HepG2 (cell line): Measurements from ENCODE around the gene IL1RL2. TPM values are rescaled to one million over a fixed set of nuclear protein-coding genes. Genes with fewer than 3 reads are reported as not detected.

Source experiments
- AKAP8 ChIP-seq: sonication (generic); formaldehyde crosslinking; IDR thresholded peaks from 2 replicates; pipeline ENCODE4 v1.5.1; 2020; ENCODE audit warnings: mild to moderate bottlenecking, missing genetic modification reagents
- BRCA1 ChIP-seq: sonication (generic); formaldehyde crosslinking; IDR thresholded peaks from 2 replicates; pipeline ENCODE4 v1.4.0; 2020; ENCODE audit warnings: missing genetic modification reagents
- CAMTA2 ChIP-seq: sonication (generic); formaldehyde crosslinking; IDR thresholded peaks from 2 replicates; pipeline ENCODE4 v1.4.0; 2020; ENCODE audit warnings: mild to moderate bottlenecking, missing genetic modification reagents, borderline replicate concordance
- CCAR2 ChIP-seq: fragments of 200-400 bp; formaldehyde crosslinking; optimal IDR thresholded peaks from 2 replicates; pipeline ENCODE3; 2018; ENCODE audit warnings: low read depth, mild to moderate bottlenecking, low read length, moderate library complexity
- CEBPG ChIP-seq: IDR thresholded peaks from 2 replicates; pipeline ENCODE4 v1.6.1; 2016
- DMAP1 ChIP-seq: IDR thresholded peaks from 2 replicates; pipeline ENCODE4 v1.6.1; 2016
- EED ChIP-seq: sonication (generic); formaldehyde crosslinking; IDR thresholded peaks from 2 replicates; pipeline ENCODE4 v1.5.0; 2020; ENCODE audit warnings: mild to moderate bottlenecking, missing genetic modification reagents
- HNRNPK ChIP-seq: fragments of 200-400 bp; formaldehyde crosslinking; IDR thresholded peaks from 2 replicates; pipeline ENCODE4 v1.6.1; 2018; ENCODE audit warnings: low read length, low read depth, moderate library complexity, mild to moderate bottlenecking; ENCODE audit not compliant: poor library complexity, severe bottlenecking
- JARID2 ChIP-seq: sonication (generic); formaldehyde crosslinking; IDR thresholded peaks from 2 replicates; pipeline ENCODE4 v1.8.1; 2023; ENCODE audit warnings: missing genetic modification reagents, inconsistent platforms; ENCODE audit not compliant: insufficient replicate concordance
- NCOA5 ChIP-seq: sonication (generic); formaldehyde crosslinking; IDR thresholded peaks from 2 replicates; pipeline ENCODE4 v1.4.0; 2020; ENCODE audit warnings: missing genetic modification reagents
- NR2F2 ChIP-seq: IDR thresholded peaks from 2 replicates; pipeline ENCODE4 v1.6.1; 2012; ENCODE audit warnings: low read depth, inconsistent platforms, borderline replicate concordance
- PCBP2 ChIP-seq: fragments of 200-400 bp; formaldehyde crosslinking; optimal IDR thresholded peaks from 2 replicates; pipeline ENCODE3; 2018; ENCODE audit warnings: low read length, low read depth; ENCODE audit not compliant: poor library complexity, severe bottlenecking
- PHF8 ChIP-seq: sonication (generic); formaldehyde crosslinking; IDR thresholded peaks from 2 replicates; pipeline ENCODE4 v1.5.0; 2020; ENCODE audit warnings: missing genetic modification reagents
- PITX1 ChIP-seq: sonication (generic); formaldehyde crosslinking; IDR thresholded peaks from 2 replicates; pipeline ENCODE4 v1.5.1; 2020; ENCODE audit warnings: mild to moderate bottlenecking, missing genetic modification reagents
- PRMT3 ChIP-seq: sonication (generic); formaldehyde crosslinking; IDR thresholded peaks from 2 replicates; pipeline ENCODE4 v1.8.1; 2022; ENCODE audit warnings: low read depth, mild to moderate bottlenecking, moderate library complexity, missing genetic modification reagents, borderline replicate concordance
- RFXAP ChIP-seq: sonication (generic); formaldehyde crosslinking; IDR thresholded peaks from 2 replicates; pipeline ENCODE4 v1.4.0; 2020; ENCODE audit warnings: missing genetic modification reagents, borderline replicate concordance
- RORA ChIP-seq: sonication (generic); formaldehyde crosslinking; IDR thresholded peaks from 2 replicates; pipeline ENCODE4 v1.5.0; 2020; ENCODE audit warnings: mild to moderate bottlenecking, missing genetic modification reagents, moderate library complexity
- SMARCE1 ChIP-seq: fragments of 450-650 bp; IDR thresholded peaks from 2 replicates; pipeline ENCODE4 v1.6.1; 2017; ENCODE audit warnings: borderline replicate concordance
- SP1 ChIP-seq, 2 experiments: fragments of 450-650 bp in 1 of 2; sonication (generic) in 1 of 2; formaldehyde crosslinking in 1 of 2; IDR thresholded peaks; 2 replicates each; pipeline versions ENCODE4 v1.4.0 to v1.6.1; 2016 to 2020; ENCODE audit warnings: missing genetic modification reagents in 1 of 2
- SP4 ChIP-seq: sonication (generic); formaldehyde crosslinking; IDR thresholded peaks from 2 replicates; pipeline ENCODE4 v1.8.1; 2023; ENCODE audit warnings: mild to moderate bottlenecking, missing genetic modification reagents
- TP53 ChIP-seq: sonication (generic); formaldehyde crosslinking; conservative IDR thresholded peaks from 2 replicates; pipeline ENCODE4 v1.4.0; 2020; ENCODE audit warnings: missing genetic modification reagents
- ZNF326 ChIP-seq: sonication (generic); formaldehyde crosslinking; IDR thresholded peaks from 2 replicates; pipeline ENCODE4 v1.4.0; 2020; ENCODE audit warnings: missing genetic modification reagents, borderline replicate concordance
- ZNF543 ChIP-seq: sonication (generic); formaldehyde crosslinking; IDR thresholded peaks from 2 replicates; pipeline ENCODE4 v1.4.0; 2020; ENCODE audit warnings: mild to moderate bottlenecking, missing genetic modification reagents
- ZNF7 ChIP-seq: IDR thresholded peaks from 2 replicates; pipeline ENCODE4 v1.6.1; 2016; ENCODE audit warnings: missing biosample characterization, missing genetic modification reagents
- ZNF780A ChIP-seq: sonication (generic); formaldehyde crosslinking; IDR thresholded peaks from 2 replicates; pipeline ENCODE4 v1.8.0; 2022; ENCODE audit warnings: mild to moderate bottlenecking, missing genetic modification reagents, moderate library complexity
- ZSCAN30 ChIP-seq: sonication (generic); formaldehyde crosslinking; IDR thresholded peaks from 2 replicates; pipeline ENCODE4 v1.5.0; 2020; ENCODE audit warnings: mild to moderate bottlenecking, missing genetic modification reagents
- polyA plus RNA-seq, 8 experiments: library from polyadenylated mRNA; depleted of rRNA in 3 of 8; stranded (reverse) in 7 of 8; unstranded in 1 of 8; fragments of >200 nt; fragmentation: Illumina TruSeq in 4 of 8; extraction: Trizol in 4 of 8; gene quantifications; 2 replicates each; pipeline versions ENCODE4 v1.2.1 to v1.2.3, GENCODE V29; 2011 to 2016; ENCODE audit warnings: low read depth in 4 of 8, missing spikeins in 1 of 8, mixed read lengths in 1 of 8; ENCODE audit not compliant: insufficient read depth in 1 of 8
- total RNA-seq, 5 experiments: library from RNA; depleted of rRNA; stranded (reverse); fragments of >200 nt; fragmentation: Illumina TruSeq; extraction: Trizol; gene quantifications; 2 replicates each; pipeline ENCODE4 v1.2.3, GENCODE V29; 2016; ENCODE audit warnings: low read depth in 1 of 5
- TF ChIP-seq, protein P1 (sequence below): sonication (generic); formaldehyde crosslinking; IDR thresholded peaks from 2 replicates; pipeline ENCODE4 v1.5.1; 2020; ENCODE audit warnings: mild to moderate bottlenecking, moderate library complexity, missing genetic modification reagents
- TF ChIP-seq, protein P2 (sequence below): sonication (generic); formaldehyde crosslinking; IDR thresholded peaks from 2 replicates; pipeline ENCODE4 v1.8.1; 2023; ENCODE audit warnings: mild to moderate bottlenecking, missing genetic modification reagents, borderline replicate concordance
- TF ChIP-seq, protein P3 (sequence below): sonication (generic); formaldehyde crosslinking; IDR thresholded peaks from 2 replicates; pipeline ENCODE4 v1.8.1; 2023; ENCODE audit warnings: missing genetic modification reagents, mild to moderate bottlenecking, borderline replicate concordance
- TF ChIP-seq, protein P4 (sequence below): IDR thresholded peaks from 2 replicates; pipeline ENCODE4 v1.6.1; 2018; ENCODE audit warnings: missing genetic modification reagents
- TF ChIP-seq, protein P5 (sequence below): sonication (generic); formaldehyde crosslinking; IDR thresholded peaks from 2 replicates; pipeline ENCODE4 v1.4.0; 2020; ENCODE audit warnings: mild to moderate bottlenecking, missing genetic modification reagents

IL1RL2 gene
- total and polyA plus RNA-seq, 2 of the 13 experiments (the other 11 are each of a cell fraction or from before 2014, with no cell fraction given) = 0.03 TPM; not detected in 1

DNA sequence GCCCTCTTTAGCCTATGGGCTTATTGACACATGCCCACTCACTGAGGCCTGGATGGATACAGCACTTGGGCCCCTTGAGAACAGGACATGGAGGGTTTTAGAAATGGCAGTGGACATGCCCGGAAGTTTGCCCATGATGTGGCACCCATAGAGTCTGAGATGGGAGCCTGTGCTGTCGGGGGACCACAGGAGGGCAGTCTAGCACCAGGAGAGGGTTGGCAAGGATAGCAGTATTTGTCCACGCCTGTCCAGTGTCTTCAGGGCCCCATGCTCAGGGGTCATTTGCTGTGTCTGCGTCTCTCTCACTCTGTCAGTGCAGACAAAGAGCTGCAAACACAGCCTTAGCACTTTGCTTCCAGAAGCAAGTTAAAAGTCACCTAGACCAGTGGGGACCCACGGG is 48.7 kb downstream of the IL1RL2 start (continued):
- TF ChIP-seq, protein P1, sequence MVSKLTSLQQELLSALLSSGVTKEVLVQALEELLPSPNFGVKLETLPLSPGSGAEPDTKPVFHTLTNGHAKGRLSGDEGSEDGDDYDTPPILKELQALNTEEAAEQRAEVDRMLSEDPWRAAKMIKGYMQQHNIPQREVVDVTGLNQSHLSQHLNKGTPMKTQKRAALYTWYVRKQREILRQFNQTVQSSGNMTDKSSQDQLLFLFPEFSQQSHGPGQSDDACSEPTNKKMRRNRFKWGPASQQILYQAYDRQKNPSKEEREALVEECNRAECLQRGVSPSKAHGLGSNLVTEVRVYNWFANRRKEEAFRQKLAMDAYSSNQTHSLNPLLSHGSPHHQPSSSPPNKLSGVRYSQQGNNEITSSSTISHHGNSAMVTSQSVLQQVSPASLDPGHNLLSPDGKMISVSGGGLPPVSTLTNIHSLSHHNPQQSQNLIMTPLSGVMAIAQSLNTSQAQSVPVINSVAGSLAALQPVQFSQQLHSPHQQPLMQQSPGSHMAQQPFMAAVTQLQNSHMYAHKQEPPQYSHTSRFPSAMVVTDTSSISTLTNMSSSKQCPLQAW (CRISPR knock-in tag) = no peak
- TF ChIP-seq SMARCE1 (no peak), ZNF780A (CRISPR knock-in tag) (no peak), PRMT3 (CRISPR knock-in tag) (no peak), PITX1 (0 out of 2 replicates have a peak, but pooled peaks have one; percentile 12), ZSCAN30 (no peak), EED (CRISPR knock-in tag) (no peak), RORA (no peak), CCAR2 (no peak), ZNF543 (CRISPR knock-in tag) (no peak), RFXAP (CRISPR knock-in tag) (no peak), NCOA5 (CRISPR knock-in tag) (no peak), NR2F2 (no peak), DMAP1 (no peak; the same call in 1 of the 2 replicates), ZNF326 (CRISPR knock-in tag) (no peak), SP4 (CRISPR knock-in tag) (0 out of 2 replicates have a peak, but pooled peaks have one; percentile 21), SP1 (IDR thresholded peaks at IDR 0.05) (no peak), SP1 (CRISPR knock-in tag; IDR thresholded peaks at IDR 0.05) (no peak), ZNF7 (CRISPR knock-in tag) (0 out of 2 replicates have a peak, but pooled peaks have one; percentile 4), BRCA1 (CRISPR knock-in tag) (no peak), CEBPG (CRISPR knock-in tag) (no peak), JARID2 (CRISPR knock-in tag) (no peak), PHF8 (CRISPR knock-in tag) (no peak; the same call in 1 of the 2 replicates), TP53 (CRISPR knock-in tag) (no peak), HNRNPK (no peak), CAMTA2 (CRISPR knock-in tag) (no peak), PCBP2 (no peak), AKAP8 (CRISPR knock-in tag) (no peak)
- TF ChIP-seq, protein P2, sequence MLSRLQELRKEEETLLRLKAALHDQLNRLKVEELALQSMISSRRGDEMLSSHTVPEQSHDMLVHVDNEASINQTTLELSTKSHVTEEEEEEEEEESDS (CRISPR knock-in tag) = no peak
- TF ChIP-seq, protein P3, sequence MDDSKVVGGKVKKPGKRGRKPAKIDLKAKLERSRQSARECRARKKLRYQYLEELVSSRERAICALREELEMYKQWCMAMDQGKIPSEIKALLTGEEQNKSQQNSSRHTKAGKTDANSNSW (CRISPR knock-in tag) = no peak
- TF ChIP-seq, protein P4, sequence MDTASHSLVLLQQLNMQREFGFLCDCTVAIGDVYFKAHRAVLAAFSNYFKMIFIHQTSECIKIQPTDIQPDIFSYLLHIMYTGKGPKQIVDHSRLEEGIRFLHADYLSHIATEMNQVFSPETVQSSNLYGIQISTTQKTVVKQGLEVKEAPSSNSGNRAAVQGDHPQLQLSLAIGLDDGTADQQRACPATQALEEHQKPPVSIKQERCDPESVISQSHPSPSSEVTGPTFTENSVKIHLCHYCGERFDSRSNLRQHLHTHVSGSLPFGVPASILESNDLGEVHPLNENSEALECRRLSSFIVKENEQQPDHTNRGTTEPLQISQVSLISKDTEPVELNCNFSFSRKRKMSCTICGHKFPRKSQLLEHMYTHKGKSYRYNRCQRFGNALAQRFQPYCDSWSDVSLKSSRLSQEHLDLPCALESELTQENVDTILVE (CRISPR knock-in tag) = 0 out of 2 replicates have a peak, but pooled peaks have one; percentile 53
- TF ChIP-seq, protein P5, sequence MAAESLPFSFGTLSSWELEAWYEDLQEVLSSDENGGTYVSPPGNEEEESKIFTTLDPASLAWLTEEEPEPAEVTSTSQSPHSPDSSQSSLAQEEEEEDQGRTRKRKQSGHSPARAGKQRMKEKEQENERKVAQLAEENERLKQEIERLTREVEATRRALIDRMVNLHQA (CRISPR knock-in tag) = no peak
